HuH-7 (cell line): Measurements from ENCODE around the gene TRIP10.
A peak's percentile ranks its signal among the peaks of the same experiment; 100 is the strongest.
"Not testable (repeated sequence)": the region's sequence is repeated elsewhere in the genome, so short reads cannot be mapped to it uniquely, and the experiment has no call there.

ENCODE experiments used
- DNase-seq: peaks from one replicate; pipeline ENCODE4 v3.0.0; 2011; ENCODE audit warnings: low spot score

Gene TRIP10, protein sequence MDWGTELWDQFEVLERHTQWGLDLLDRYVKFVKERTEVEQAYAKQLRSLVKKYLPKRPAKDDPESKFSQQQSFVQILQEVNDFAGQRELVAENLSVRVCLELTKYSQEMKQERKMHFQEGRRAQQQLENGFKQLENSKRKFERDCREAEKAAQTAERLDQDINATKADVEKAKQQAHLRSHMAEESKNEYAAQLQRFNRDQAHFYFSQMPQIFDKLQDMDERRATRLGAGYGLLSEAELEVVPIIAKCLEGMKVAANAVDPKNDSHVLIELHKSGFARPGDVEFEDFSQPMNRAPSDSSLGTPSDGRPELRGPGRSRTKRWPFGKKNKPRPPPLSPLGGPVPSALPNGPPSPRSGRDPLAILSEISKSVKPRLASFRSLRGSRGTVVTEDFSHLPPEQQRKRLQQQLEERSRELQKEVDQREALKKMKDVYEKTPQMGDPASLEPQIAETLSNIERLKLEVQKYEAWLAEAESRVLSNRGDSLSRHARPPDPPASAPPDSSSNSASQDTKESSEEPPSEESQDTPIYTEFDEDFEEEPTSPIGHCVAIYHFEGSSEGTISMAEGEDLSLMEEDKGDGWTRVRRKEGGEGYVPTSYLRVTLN

DNA sequence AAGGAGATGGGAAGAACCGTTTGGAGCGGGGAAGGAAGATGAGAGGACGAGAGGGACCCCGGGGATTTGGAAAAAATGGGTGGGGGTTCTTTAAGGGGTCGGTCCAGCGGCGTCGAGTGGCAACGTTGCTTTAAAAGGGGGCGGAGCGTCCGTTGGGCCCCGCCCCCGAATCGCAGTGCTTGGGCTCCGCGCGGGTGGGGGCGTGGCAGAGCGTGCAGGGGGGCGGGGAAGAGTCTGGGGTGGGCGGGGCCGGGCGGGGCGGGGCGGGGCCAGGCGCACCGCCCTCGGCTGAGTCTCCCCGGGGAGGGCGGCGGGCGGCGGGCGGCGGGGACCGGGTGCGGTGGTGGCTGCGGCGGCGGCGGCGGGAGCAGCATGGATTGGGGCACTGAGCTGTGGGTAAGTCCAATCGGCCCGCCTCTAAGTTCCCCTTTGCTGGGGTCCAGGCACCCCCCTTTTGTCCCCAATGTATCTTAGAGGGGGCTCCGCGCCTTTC is at the start of gene TRIP10:
TSS of gene TRIP10 (plus strand) at position 291 of the 493 bp plus-strand sequence. CDS start at position 373, 82 bp downstream.
- DNase-seq, result peak; percentile 72

DNA sequence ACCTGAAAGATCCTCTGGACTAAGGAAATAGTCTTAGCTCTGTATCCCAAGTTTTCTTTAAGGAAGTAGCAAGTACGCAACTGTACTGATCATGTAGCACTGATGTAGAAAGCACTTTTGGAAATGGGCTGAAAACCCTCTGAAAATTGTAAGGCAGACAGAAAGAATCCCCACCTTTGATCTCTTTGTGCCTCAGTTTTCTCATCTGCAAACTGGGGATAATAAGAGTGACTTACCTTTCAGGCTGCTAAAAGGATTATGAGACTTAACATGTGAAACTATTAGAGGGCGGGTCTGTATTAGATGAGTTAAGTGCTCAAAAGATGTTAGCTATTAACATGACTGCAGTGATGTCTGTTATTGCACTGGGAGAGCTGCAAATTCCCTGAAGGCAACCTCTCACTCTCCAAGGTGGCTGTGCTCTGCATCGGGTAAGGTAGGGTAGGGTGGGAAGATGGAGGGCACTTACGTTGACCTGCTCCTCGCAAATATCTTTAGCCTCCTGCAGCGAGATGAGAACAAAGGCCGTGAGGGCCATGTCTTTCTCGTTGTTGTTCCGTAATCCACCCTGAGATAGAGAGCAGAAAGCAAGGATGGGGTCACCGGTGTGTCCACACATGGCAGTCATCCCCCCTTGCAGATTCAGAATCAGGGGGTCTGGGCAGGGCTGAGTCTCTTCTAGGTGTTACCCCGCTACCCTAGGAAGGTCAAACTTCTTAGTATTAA is 49.2 kb upstream of the TRIP10 start:
- DNase-seq, result no peak

DNA sequence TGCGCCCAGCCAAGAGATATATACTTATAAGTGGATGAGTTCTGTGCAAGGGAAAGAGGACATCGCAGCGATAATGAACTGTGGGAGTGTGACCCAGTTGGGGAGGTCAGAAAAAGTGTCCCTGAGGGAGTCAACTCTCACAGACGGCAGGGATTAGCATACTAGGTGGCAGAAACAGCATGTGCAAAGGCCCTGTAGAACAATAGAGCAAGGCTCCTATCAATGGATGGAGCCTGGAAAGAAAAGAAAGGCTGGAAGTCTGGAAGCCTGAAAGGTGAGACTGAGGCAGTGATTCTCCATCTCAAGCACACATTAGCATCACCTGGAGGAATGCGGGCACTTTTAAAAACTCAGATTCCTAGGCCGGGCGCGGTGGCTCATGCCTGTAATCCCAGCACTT is 48.1 kb upstream of the TRIP10 start:
- no peak for DNase-seq

DNA sequence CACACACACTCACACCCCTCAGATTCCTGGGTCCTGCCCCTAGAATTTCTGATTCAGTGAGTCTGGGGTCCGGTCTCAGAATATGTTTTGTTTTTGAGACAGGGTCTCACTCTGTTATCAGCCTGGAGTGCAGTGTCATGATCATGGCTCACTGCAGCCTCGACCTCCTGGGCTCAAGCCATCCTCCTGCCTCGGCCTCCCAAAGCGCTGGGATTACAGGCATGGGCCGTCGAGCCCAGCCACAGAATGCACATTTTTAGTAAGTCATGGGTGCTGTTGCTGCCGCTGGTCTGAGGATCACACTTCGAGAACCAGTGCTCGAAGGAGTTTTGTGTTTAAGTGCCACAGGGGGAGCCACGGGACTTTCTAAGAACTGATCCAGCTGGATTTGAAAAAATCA is 47.5 kb upstream of the TRIP10 start:
- no peak for DNase-seq

DNA sequence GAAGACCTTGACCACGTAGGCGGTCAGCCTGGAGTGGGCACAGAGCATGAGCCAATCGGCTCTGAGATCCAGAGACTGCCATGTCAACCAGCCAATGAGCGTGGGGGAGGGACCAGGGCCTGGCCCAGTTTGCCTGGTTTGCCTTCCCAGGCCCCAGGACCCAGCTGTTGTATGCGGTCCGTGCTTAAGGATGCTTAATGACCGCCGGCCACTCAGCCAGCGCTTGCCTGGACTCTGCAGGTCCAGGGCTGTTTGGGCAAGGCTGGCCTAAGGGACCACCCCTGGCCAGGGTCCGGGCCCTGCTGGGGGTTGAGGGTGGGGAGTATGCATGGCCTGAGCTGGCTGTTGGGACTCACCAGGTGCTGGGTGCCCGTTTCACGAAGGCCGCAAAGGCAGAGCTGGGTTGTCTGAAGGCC is 46.4 kb upstream of the TRIP10 start:
- DNase-seq, result no peak

DNA sequence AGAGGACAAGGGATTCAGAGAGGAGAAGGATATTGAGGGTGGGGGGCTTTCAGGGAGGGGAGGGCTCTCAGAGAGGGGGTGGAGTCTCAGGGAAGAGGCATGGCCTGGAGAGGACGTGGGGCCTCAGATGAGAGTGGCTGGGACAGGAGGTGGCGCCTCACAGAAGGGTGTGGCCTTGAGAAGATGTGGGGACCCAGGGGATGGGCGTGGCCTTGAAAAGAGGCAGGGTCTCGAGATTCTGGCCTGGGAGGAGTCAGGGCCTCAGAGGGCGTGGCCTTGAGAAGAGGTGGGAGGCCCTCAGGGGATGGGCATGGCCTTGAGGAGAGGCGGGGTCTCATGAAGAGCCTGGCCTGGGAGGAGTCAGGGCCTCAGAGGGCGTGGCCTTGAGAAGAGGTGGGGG is 45.8 kb upstream of the TRIP10 start:
- DNase-seq, result no peak

DNA sequence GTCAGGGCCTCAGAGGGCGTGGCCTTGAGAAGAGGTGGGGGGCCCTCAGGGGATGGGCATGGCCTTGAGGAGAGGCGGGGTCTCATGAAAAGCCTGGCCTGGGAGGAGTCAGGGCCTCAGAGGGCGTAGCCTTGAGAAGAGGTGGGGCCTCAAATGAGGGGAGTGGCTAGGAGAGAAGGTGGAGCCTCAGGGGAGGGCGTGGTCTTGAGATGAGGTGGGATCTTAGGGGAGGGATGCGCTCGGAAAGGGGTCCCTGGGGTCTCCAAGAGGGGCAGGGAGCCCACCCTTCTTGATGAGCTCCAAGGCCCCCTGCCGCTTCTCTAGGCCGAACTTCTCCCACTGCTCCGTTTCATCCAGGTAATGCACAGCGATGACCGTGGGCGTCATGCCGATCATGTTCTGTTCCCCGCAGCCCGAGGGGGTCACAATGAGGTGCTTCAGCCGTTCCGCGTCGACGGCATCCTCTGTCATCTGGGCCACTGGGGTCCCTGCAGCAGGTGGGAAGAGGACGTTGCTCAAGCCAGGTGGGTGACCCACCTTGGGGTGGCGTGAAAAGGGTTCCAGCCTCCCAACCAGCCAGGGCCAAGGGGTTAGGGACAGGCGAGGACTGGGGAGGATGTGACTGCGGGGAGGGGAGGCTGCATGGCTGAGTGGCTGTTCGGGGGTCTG is 45.2 kb upstream of the TRIP10 start:
- DNase-seq, result no peak

DNA sequence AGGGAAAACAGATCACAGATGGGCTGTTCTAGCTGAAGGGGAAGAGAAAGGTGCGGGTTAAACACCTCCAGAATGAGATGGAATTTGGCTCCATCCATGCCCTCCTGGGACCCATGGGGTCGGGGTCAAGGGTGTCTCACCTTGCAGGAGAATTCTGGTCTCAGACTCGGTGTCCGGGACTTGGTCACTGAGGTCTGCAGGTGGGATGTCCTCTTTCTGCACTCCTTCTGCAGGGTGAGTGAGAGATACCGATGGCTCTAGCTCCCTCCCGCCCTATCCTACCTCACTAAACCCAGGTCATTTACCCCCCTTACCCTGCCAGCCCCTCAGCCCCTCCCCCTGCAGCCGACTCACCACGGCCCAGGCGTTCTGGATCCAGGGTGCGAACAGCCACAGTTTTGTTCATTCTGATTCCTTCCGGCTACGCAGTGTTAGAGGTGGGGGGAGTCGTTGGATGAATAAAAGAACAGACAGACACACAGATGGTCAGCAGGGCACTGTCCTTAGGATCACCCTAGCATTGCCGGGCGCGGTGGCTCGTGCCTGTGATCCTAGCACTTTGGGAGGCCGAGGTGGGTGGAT is 43.1 kb upstream of the TRIP10 start:
- no peak for DNase-seq

DNA sequence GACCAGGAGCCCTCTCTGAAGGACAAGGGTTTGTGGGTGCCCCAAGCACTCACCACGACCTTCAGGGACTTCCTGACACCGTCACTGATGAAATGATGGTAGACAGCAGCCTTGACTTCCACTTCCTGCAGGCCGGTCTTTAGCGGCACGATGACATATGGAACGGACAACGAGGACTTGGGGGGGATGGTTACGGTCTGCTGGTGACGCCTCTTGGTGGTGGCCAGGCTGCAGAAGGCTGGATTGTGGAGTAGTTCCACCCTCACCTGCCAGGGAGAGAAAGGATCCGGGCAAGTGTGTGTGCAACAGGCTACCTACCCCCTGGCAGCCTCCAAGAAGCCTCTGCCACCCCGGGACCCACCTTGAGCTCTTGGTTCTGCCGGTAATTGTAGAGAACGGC is 42.2 kb upstream of the TRIP10 start:
- no peak for DNase-seq

DNA sequence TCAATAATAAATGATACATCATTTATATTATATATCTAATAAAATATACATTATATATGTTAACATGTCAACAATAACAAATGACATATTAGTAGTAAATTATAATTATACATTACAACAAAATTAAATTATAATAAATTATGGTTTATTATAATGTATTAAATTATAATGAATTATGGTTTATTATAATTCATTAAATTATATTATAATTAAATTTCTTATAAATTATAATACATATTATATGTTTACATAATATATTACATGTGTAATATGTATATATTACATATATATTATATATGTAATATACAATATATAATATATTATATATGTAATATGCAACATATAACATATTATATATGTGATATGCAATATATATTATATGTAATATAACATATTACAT is 39.5 kb upstream of the TRIP10 start:
- no peak for DNase-seq

DNA sequence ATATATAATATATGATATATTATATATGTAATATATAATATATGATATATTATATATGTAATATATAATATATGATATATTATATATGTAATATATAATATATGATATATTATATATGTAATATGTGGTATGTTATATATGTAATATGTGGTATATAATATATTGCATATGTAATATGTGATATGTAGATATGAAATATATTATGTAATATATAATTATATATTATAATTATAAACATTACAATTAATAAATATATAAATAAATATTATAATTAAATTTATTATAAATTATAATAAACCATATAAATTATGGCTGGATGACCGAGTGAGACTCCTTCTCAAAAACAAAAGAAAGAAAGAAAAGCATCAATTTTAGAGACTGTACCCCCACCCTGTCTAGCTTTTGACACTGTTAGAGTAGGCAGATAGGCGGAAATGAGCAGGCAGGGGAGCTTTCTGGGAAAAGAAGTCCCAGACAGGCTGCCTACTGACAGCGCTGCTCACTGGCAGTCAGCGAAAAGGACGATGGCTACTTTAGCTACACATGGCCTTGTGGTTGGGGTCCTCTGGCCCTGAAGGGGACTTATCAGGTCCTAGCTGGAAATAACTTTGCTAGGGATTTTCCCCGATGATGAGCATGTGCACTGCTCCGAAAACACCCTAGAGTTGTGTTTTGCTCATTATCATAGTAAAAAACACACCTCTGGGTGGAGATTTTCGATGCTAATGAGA is 38.7 kb upstream of the TRIP10 start:
- DNase-seq, result no peak

DNA sequence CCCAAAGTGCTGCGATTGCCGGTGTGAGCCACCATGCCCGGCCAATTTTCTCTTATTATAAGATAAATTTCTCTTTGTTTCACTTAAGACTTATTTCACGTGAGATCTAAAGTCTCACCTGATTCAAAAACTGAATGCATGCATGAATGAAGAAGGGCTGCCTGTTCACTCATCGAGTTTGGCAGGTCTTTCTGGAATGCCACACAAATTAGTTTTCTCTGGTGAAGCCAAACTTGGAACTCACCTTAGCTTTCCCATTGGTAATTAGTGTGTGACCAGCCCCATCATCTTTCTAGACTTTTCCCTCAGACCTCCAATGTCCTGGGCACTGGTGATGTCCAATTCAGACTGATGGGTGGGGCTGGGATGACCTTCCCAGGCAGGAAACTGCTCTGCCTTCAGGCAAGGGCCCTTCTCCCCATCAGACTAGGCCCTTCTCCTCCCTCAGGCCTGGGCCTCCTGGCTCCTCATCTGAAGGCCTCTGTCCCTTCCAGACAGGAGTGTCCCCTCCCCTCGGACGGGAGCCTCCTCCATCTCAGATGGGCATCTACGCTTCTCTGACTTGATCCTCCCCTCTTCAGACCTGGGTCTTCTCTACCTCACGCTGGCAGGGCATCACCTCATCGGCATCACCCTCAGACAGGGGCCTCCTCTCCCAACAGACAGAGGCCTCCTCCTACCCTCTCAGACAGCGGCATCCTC is 33.4 kb upstream of the TRIP10 start:
- no peak for DNase-seq

DNA sequence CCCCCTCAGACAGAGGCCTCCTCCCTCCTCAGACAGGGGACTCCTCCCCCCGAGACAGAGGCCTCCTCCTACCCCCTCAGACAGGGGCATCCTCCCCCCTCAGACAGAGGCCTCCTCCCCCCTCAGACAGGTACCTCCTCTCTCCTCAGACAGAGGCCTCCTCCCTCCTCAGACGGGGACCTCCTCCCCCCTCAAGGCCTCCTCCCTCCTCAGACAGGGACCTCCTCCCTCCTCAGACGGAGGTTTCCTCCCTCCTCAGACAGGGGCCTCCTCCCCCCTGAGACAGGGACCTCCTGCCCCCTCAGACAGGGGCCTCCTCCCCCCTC is 32.9 kb upstream of the TRIP10 start:
- no peak for DNase-seq

DNA sequence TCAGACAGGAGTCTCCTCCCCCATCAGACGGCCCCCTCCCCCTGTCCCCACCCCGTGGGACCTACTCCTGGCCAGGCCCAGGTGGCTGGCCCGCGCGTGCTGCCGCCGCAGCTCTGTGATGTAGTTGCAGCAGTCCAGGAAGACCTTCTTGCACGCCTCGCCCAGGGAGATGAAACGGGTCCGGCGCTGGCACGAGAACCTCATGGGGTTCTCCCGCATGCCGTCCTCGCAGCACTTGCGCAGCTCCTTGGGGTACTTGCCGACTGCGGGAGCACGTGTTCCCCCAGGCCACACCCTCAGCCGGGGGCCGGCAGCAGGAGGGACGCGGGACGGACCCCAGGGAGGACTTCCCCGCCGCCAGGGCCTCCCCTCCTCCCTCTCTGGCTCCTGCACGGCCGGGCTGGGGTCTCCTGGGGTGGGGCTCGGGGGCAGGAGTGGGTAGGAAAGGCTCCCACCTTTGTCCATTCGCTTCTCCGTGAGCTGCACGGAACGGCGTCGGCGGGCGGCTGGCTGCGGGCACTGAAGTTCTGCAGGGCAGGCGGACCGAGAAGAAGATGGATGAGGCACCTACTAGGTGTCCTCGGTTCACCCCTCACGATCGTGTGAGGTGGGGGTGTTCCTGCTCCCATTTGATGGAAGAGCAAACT is 32.3 kb upstream of the TRIP10 start:
- no peak for DNase-seq

DNA sequence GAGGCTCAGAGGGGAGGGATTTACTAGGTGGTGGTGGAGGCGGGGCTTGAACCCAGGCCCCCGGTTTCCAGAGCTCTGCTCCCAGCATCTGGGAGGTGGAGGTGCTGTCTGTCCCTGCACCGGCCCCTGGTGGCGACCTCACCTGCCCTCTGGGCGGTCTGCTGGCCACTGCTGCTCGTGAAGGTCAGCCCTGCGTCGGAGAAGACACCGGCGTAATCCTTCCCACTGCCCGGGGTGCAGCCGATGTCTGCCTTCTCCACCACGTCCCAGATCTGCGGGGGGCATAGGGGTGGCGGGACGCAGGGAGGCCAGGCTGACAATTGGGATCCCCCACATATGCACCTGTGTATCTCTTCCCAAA is 31.8 kb upstream of the TRIP10 start:
- no peak for DNase-seq

DNA sequence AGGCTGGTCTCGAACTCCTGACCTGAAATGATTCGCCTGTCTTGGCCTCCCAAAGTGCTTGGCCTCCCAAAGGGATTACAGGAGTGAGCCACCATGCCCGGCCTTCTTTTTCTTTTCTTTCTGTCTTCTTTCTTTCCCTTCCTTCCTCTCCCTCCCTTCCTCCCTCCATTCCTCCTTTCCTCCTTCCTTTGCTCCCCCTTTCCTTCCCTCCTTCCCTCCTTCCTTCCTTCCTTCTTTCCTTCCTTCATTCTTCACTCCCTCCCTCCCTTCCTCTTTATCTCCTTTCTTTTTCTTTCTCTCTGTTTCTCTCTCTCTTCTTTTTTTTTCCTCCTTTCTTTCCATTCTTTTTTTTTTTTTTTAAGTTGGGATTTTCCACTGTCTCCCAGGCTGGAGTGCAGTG is 31.1 kb upstream of the TRIP10 start:
- DNase-seq, result no peak

DNA sequence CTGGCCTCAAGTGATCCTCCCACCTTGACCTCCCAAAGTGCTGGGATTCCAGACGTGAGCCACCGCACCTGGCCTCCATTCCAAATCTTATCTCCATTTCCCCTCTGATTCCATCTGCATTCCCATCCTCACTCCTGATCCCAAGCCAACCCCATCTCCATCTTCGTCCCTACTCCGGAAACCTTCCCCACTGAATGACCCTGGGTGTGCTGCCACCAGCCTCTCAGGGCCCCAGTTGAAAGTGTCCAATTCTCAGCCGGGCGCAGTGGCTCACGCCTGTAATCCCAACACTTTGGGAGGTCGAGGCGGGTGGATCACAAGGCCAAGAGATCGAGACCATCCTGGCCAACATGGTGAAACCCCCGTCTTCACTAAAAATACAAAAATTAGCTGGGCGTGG is 30.6 kb upstream of the TRIP10 start:
- not testable (repeated sequence) for DNase-seq

DNA sequence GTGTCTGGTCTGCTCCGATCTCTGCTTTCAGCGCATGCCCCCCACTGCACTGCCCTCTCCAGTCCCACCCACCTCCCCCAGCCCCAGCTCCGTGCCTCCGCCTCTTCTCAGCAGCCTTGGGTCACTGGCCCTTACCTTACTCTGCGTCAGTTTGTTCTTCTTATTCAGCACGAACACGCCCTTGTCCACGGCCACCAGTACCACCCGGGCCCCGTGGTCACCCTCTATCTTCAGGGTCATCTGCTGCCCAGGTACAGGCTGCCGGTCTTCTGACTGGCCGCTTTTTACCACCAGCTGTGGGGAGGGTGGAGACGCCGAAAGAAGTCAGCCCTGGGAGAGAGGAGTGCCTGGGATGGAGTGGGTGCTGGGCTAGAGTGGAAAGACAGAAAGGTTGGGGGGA is 29.9 kb upstream of the TRIP10 start:
- no peak for DNase-seq

DNA sequence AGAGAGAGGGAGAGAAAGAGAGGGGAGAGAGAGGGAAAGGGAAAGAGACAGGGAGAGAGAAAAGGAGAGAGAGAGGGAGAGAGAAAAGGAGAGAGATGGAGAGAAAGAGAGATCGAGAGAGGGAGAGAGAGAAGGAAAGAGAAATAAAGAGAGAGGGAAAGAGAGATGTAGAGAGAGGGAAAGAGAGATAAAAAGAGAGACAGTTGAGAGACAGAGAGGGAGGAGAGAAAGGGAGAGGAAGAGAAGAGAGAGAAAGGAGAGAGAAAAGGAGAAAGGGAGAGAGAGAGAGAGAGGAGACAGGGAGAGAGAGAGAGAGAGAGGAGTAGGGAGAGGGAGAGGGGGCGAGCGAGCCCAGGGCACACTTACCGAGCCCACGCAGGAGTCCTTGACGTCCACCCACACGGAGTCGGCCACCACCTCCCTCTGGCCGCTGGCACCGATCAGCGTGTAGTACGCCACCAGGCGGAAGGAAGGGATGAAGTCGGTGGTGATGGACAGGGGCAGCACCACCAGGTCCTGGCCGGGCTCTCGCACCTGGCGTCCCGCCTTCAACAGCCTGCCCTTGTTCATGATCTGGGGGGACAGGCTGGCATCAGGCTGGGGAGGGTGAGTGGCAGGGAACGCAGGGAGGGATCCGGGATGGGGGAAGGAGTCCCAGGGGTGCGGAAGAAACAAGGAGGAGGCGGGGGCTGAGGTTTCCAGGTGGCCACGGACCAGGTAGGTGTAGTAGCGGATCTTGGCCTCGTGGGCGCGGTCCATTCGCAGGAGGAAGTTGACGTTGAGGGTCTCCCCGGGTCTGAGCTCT is 29.0 kb upstream of the TRIP10 start:
- DNase-seq, result no peak

DNA sequence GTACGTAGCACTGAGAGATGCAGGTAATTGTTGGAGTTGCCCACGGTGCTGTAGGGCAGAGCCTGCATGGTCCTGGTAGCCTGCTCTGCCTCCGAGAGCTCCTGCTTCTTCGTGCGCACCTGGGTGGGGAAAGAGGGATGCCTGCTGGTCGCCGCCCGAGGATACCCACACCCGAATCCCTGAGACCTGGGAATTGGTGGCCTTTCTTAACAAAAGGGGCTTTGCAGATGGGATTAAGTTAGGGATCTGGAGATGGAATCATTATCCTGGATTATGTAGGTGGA is 28.5 kb upstream of the TRIP10 start:
- DNase-seq, result no peak
